SHP77 treated with DMSO at 0.1 percent for 48 hours (cell line): ENCODE results near the gene SYT15.
"Not testable (repeated sequence)": the region's sequence is repeated elsewhere in the genome, so short reads cannot be mapped to it uniquely, and the experiment has no call there.

Experiments used
- DNase-seq: peaks from one replicate; lab custom pipeline; 2025; lab: John Stamatoyannopoulos, UW

The SYT15 gene

DNA sequence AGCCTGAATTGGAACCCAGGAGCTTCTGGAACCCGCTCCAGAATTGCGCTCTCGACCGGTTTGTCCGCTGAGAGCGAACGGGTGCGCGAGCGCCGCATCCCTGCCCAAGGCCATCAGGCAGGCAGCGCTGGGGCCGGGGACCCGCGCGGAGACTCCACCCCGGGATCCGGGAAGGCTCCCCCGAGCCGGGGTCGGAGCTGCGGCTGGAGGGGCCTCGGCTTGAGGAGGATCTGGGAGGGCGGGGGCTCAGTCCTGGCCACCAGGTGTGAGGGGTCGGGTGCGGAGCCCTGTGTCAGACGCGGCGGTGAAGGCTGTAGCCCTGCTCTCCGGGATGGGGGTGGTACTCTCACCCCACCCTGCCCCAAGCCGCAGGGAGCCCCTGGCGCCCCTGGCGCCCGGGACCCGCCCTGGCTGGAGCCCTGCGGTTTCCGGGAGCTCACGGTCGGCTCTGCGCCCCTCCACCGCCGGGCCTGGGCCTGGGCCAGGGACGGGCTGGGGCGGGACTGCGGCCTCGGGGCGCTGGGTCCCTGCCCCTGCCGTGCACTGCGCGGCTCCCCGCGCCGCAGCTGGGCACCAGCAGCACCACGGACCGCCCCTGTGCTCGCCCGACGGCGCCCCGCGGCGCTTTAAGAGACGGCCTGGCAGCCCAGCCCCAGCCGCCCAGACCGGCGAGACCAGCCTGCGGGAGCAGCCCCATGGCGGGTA lies at the start of gene SYT15:
Gene SYT15 (plus strand): TSS at position 655 of the 705 bp plus-strand sequence. CDS start 41 bp downstream, at position 696.
- not testable (repeated sequence) for DNase-seq

- not testable (repeated sequence) for DNase-seq
These were observed 49.2 kb upstream of the SYT15 start for GRCh38 chr10:46529742-46530141.

- no peak for DNase-seq
These were observed 48.4 kb upstream of the SYT15 start for GRCh38 chr10:46530249-46531186.

- not testable (repeated sequence) for DNase-seq
These were observed 46.7 kb upstream of the SYT15 start for GRCh38 chr10:46532256-46532655.

DNA sequence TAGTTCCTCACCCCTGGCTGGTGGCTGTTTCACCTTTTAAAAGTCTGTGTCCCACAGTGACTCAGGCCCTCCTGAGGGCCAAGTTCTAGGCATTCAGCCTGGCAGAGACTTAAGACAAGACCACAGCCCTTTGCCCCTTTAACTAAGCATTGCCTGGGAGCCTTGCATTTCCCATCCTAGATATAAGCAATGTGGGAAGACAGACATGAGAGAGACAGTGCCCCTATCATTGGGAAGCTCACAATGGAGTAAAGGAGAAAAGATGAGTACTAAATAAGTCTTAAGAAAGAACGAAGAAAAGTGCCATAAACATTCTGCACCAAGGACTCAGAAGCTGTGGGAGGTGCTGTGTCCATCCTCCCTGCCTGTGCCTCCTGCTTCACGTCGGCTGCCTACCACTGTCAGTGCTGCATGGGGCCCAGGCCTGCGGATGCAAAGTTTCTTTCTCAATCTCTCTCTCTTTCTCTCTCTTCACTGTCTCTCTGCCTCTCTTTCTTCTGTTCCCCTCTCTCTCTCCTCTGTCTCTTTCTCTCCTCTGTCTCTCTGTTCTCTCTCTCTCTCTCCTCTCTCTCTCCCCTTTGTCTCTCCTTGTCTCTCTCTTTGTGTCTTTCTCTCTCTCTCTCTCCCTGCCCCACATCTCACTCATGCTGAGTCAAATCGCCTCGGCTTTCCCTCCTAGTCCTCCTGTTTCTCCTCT lies 44.0 kb upstream of the SYT15 start:
- DNase-seq, result no peak

GRCh38 chr10:46536171-46536570 lies 42.8 kb upstream of the SYT15 start:
- no peak for DNase-seq

- DNase-seq, result no peak
These were observed 42.1 kb upstream of the SYT15 start for GRCh38 chr10:46536781-46537180.

DNA sequence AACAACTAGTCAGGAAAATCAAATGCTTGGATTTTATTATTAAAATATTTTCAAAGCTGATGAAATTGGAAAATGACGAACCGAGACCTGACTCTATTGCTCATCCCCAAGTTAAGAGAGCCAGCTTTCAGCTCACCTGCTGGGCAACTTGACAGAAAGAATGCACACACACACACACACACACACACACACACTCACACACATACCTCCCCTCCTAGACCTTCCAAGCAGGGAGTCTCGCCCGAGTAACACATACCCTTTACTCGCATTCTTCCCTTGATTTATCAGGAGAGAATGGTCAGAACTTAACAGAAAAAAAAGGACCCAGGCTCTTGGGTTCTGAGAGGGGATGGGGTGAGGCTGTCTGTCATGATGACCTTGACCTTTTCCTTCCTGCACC lies 41.6 kb upstream of the SYT15 start:
- DNase-seq, result no peak

- DNase-seq, result no peak
These were observed 40.8 kb upstream of the SYT15 start for GRCh38 chr10:46538155-46538554.

DNA sequence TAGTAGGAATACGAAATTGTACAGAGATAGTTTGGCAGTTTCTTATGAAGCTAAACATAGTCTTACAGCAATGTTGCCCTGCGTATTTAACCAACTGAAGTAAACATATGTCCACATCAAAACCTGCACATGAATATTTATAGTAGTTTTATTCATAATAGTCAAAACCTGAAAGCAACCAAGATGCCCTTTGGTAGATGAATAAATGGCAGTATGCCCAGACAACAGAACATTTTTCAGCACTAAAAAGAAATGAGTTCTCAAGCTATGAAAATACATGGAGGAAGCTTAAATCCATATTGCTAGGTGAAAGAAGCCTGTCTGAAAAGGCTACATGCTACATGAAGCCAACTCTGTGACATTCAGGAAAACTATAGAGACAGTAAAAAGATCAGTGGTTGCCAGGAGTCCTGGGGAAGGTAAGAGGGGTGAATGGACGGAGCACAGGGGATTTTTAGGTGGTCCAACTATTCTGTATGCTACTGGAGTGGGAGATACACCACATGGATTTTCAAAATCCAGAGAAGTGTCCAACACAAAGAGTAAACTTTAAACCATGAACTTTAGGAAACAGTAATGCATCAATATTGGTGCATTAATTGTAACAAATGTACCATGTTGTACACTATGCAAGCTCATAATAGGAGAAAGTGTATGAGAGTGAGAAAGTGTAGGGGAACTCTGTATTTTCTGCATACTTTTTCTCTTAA lies 40.1 kb upstream of the SYT15 start:
- no peak for DNase-seq

DNA sequence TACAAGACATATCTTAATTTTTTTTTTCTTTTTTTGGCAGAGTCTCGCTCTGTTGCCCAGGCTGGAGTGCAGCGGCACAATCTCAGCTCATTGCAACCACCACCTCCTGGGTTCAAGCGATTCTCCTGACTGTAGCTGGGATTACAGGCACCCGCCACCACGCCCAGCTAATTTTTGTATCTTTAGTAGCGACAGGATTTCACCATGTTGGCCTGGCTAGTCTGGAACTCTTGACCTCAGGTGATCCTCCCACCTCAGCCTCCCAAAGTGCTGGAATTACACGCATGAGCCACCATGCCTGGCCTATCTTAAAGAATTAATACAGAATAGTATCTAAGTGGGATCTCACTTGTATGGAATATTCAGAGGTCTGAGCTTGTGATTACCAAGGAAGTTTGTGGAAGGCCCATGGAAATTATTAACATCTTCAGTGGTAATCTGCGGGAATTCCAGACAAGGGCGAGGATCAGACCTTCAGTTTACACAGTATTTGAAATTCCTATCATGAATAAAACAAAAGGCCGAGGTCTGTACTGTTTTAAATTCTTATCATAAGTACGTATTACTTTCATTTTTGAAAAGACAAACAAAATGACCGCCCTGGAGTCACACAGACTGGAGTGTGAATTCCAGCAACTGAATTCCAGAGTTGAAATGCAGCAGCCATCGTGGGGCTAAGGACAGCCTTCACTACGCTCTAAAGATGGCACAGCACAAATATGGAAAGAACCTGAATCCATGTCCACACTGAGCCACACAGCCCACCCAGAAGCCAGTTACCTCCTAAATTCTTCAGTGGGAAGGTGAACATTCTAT lies 39.1 kb upstream of the SYT15 start:
- no peak for DNase-seq

GRCh38 chr10:46540412-46541016 lies 38.4 kb upstream of the SYT15 start:
- no peak for DNase-seq

GRCh38 chr10:46541017-46541661 lies 37.8 kb upstream of the SYT15 start:
- DNase-seq, result no peak

GRCh38 chr10:46541735-46542566 lies 37.0 kb upstream of the SYT15 start:
- no peak for DNase-seq

DNA sequence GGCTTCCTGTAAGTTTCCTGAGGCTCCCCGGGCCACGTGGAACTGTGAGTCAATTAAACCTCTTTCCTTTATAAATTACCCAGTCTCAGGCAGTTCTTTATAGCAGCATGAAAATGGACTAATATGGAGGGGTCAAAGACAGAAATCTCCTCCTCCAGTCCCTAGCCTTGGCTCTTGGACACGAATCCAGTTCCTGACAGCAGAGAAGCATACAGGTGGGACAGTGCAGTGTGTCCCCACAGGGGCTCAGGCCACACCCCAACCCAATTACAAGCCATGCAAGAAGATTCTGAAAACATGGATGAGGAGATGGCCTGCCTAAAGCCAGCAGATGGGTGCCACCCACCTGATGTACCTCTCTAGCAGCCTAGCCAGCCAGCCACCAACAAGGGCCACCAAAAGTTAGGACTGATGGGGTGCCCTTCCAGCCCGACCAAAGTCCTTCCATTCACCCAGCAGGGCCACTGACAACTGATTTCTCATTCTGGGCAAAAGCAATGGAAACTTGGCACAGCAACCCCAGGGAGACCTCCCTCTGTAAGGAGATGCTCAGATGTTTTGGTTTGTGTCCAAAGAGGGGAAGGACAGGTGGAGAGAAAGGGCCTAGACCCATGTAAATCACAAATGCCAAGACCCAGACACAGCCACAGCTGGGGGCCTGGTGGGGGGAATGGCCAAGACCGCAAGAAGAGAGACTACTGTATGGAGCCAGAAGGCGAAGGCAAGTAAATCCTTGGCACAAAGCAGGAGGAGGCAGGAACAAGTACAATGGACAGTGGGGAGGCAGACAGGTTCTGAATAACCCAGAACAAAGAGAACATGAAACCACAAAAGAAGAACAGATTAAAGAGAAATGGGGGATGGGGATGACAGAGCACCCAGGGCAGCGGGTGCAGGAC lies 36.1 kb upstream of the SYT15 start:
- DNase-seq, result no peak

- DNase-seq, result no peak
These were observed 35.2 kb upstream of the SYT15 start for GRCh38 chr10:46543466-46544377.
